RWPE2 (cell line): ENCODE measurements around the gene CARD11.

Experiments
- ATAC-seq: fragments of 200-7000 bp; cut with Tn5 transposase; 3 replicates; pipeline ENCODE4 v1.9.1; 2021; ENCODE audit warnings: low read depth
- DNase-seq: peaks from one replicate; pipeline ENCODE4 v3.0.0-alpha.2; 2020; ENCODE audit warnings: low spot score
- H3K27ac ChIP-seq: fragments of 450-650 bp; 2 replicates; pipeline ENCODE4 v1.5.1; 2017; ENCODE audit warnings: mild to moderate bottlenecking; ENCODE audit not compliant: poor library complexity, severe bottlenecking
- H3K27me3 ChIP-seq: fragments of 250-450 bp; sonication (Bioruptor Pico); 2 replicates; pipeline ENCODE4 v1.5.1; 2021; ENCODE audit warnings: mild to moderate bottlenecking, moderate library complexity; ENCODE audit not compliant: insufficient read depth, poor library complexity, severe bottlenecking
- H3K36me3 ChIP-seq: fragments of 250-450 bp; sonication (Bioruptor Pico); 2 replicates; pipeline ENCODE4 v1.5.1; 2020; ENCODE audit warnings: low read depth, mild to moderate bottlenecking, moderate library complexity
- H3K4me1 ChIP-seq: fragments of 250-450 bp; sonication (Bioruptor Pico); 2 replicates; pipeline ENCODE4 v1.5.1; 2021; ENCODE audit warnings: mild to moderate bottlenecking, moderate library complexity; ENCODE audit not compliant: insufficient read depth, poor library complexity, severe bottlenecking
- H3K4me3 ChIP-seq: fragments of 250-450 bp; sonication (Bioruptor Pico); 2 replicates; pipeline ENCODE4 v1.5.1; 2021; ENCODE audit warnings: mild to moderate bottlenecking, moderate library complexity; ENCODE audit not compliant: severe bottlenecking
- H3K9me3 ChIP-seq: fragments of 250-450 bp; sonication (Bioruptor Pico); 2 replicates; pipeline ENCODE4 v1.5.1; 2021; ENCODE audit warnings: mild to moderate bottlenecking, moderate library complexity; ENCODE audit not compliant: severe bottlenecking
- CTCF ChIP-seq: fragments of 450-650 bp; IDR thresholded peaks from one replicate; pipeline ENCODE4 v1.5.1; 2017; ENCODE audit warnings: mild to moderate bottlenecking, moderate library complexity; ENCODE audit not compliant: poor library complexity, severe bottlenecking

The CARD11 gene

GRCh38 chr7:2876031-2876731, 167.5 kb downstream of the CARD11 start:
- H3K4me1 ChIP-seq, result peaks cover 24% of the 10 kb centered on the region
- H3K27ac ChIP-seq, result peak overlapping the region; percentile 87
- no peaks in the 10 kb centered on the region for H3K9me3 ChIP-seq
- TF ChIP-seq CTCF, result no peak
- no peaks in the 10 kb centered on the region for H3K27me3 ChIP-seq
- no peaks in the 10 kb centered on the region for H3K36me3 ChIP-seq
- DNase-seq (peak; percentile 84), ATAC-seq (peak; percentile 82)
- no peak overlapping the region for H3K4me3 ChIP-seq

GRCh38 chr7:2873686-2874551, 169.7 kb downstream of the CARD11 start:
- DNase-seq (peak; percentile 84), ATAC-seq (peak; percentile 82)
- Histone ChIP-seq H3K4me3 (no peak overlapping the region), H3K36me3 (no peaks in the 10 kb centered on the region), H3K27me3 (no peaks in the 10 kb centered on the region), H3K27ac (peak overlapping the region; percentile 87), H3K4me1 (peaks cover 24% of the 10 kb centered on the region), H3K9me3 (no peaks in the 10 kb centered on the region)
- no peak for TF ChIP-seq CTCF

- Histone ChIP-seq H3K9me3 (no peaks in the 10 kb centered on the region), H3K27ac (peak overlapping the region; percentile 87)
- ATAC-seq, result no peak; the same call in 2 of the 3 replicates
These were observed 170.5 kb downstream of the CARD11 start for GRCh38 chr7:2873146-2873545.

GRCh38 chr7:2872296-2872874, 171.3 kb downstream of the CARD11 start:
- no peaks in the 10 kb centered on the region for H3K36me3 ChIP-seq
- peaks cover 24% of the 10 kb centered on the region for H3K4me1 ChIP-seq
- no peaks in the 10 kb centered on the region for H3K9me3 ChIP-seq
- ATAC-seq, result no peak
- DNase-seq, result no peak
- H3K4me3 ChIP-seq, result no peak overlapping the region
- H3K27ac ChIP-seq, result peak overlapping the region; percentile 87
- H3K27me3 ChIP-seq, result no peaks in the 10 kb centered on the region
- no peak for TF ChIP-seq CTCF

More at GRCh38 chr7:2873146-2873545, 170.5 kb downstream of the CARD11 start:
- no peaks in the 10 kb centered on the region for H3K36me3 ChIP-seq
- H3K27me3 ChIP-seq, result no peaks in the 10 kb centered on the region
- H3K4me3 ChIP-seq, result no peak overlapping the region
- no peak for TF ChIP-seq CTCF
- peaks cover 24% of the 10 kb centered on the region for H3K4me1 ChIP-seq
- no peak for DNase-seq
